Fibroblast of mammary gland (primary cell): ENCODE measurements around the gene PRDM4.
"Not testable (repeated sequence)": the region's sequence is repeated elsewhere in the genome, so short reads cannot be mapped to it uniquely, and the experiment has no call there.

ENCODE experiments used
- DNase-seq: peaks from one replicate; pipeline ENCODE4 v3.0.0-alpha.2; 2010; ENCODE audit warnings: low read depth
- H3K4me3 ChIP-seq: 2 replicates; pipeline ENCODE4 v1.5.1; 2011; ENCODE audit warnings: low read depth, mild to moderate bottlenecking, low read length, moderate library complexity; ENCODE audit not compliant: control insufficient read depth
- TF ChIP-seq, protein P1 (sequence below): conservative IDR thresholded peaks from 2 replicates; pipeline ENCODE4 v1.5.1; 2011; ENCODE audit warnings: low read depth, low read length, inconsistent platforms; ENCODE audit not compliant: control insufficient read depth, insufficient read depth

The PRDM4 gene

DNA sequence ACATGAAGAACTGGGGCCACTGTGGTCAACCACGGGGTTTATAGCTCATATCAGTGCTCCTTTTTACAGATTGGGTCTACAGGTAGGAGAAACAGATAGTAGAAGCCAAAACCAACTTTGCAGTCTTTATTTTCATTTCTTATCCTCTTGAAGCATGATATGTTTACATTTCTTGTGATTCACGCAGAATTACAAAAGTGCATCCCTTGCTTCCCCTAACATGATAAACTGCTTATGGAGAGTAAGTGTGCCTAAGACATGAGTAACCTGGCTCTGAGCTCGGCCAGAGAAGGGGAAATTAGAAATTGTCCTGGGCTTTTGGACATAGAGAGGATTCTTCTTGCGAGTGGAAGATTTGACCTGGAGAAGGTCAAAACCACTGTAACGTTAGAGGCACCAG is 56.9 kb downstream of the PRDM4 start:
- TF ChIP-seq, protein P1, sequence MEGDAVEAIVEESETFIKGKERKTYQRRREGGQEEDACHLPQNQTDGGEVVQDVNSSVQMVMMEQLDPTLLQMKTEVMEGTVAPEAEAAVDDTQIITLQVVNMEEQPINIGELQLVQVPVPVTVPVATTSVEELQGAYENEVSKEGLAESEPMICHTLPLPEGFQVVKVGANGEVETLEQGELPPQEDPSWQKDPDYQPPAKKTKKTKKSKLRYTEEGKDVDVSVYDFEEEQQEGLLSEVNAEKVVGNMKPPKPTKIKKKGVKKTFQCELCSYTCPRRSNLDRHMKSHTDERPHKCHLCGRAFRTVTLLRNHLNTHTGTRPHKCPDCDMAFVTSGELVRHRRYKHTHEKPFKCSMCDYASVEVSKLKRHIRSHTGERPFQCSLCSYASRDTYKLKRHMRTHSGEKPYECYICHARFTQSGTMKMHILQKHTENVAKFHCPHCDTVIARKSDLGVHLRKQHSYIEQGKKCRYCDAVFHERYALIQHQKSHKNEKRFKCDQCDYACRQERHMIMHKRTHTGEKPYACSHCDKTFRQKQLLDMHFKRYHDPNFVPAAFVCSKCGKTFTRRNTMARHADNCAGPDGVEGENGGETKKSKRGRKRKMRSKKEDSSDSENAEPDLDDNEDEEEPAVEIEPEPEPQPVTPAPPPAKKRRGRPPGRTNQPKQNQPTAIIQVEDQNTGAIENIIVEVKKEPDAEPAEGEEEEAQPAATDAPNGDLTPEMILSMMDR = no peak
- H3K4me3 ChIP-seq = no peak overlapping the region
- no peak for DNase-seq

GRCh38 chr12:107702106-107702505 is 58.8 kb downstream of the PRDM4 start:
- TF ChIP-seq, protein P1 = no peak
- no peak for DNase-seq

GRCh38 chr12:107695772-107696171 is 65.2 kb downstream of the PRDM4 start:
- DNase-seq = peak; percentile 36
- H3K4me3 ChIP-seq = not testable (repeated sequence)
- TF ChIP-seq, protein P1 = peak; percentile 42

More at GRCh38 chr12:107702106-107702505, 58.8 kb downstream of the PRDM4 start:
- H3K4me3 ChIP-seq = no peak overlapping the region

DNA sequence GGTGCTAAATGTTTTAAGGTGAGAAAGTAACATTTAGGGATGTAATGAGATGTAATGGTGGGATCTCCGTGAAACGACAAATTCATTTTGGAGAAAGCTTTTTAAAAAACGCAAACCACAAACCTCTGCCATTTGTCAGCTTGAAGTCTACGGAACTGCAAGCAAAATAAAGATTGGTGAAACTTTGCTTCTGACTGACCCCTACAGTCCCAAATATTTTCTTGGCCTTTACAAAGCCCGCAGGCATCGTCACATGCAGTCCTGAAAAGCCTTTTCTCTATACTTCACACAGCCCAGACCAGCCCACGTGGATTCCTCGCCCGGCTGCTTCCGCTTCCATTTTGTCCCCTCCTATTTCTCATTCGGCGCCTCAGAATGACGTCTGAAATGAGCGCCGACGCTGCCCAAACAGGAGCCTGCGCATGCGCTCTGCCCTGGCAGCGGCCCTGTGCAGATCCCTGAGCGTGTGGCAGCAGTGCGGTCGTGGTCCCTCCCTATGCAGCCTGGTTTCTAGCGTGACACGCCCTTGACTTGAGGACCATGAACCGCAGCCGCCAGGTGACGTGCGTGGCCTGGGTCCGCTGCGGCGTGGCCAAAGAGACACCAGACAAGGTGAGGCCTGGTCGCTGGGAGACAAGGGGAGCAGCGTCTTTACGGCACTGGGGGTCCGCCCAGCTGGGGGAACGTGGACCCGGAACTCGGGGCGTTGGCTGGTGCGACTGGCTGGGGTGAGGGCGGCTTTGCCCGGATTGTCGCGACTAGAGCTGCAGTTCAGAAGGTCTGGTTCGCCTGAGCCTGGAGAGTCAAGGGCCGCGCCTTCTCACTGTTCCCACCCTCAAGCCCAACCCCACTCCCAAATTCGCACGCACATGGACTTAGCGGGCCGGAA is 75.3 kb downstream of the PRDM4 start, which contains the start of gene PWP1:
Gene PWP1, plus strand, starts transcription at position 440 of the 889 bp plus-strand sequence. Its CDS starts 101 bp downstream, at position 541.
- peak within 1 kb of the TSS; percentile 99 for H3K4me3 ChIP-seq
- TF ChIP-seq, protein P1 = no peak
- DNase-seq = peak; percentile 93

- TF ChIP-seq, protein P1 = no peak
- DNase-seq = peak; percentile 55
- H3K4me3 ChIP-seq = peak overlapping the region; percentile 99
Measured at GRCh38 chr12:107684990-107685359, 76.0 kb downstream of the PRDM4 start.

GRCh38 chr12:107684029-107684795 is 76.7 kb downstream of the PRDM4 start:
- no peak overlapping the region for H3K4me3 ChIP-seq
- TF ChIP-seq, protein P1 = no peak
- DNase-seq = peak; percentile 78
